Mesendoderm (in vitro differentiated cells): ENCODE measurements around the gene MYZAP.

Experiments used
- DNase-seq: peaks from one replicate; pipeline ENCODE4 v3.0.0; 2013
- H2AK5ac ChIP-seq: 2 replicates; pipeline ENCODE4 v1.6.1; 2013; ENCODE audit warnings: low read length, inconsistent platforms
- H2BK120ac ChIP-seq: 2 replicates; pipeline ENCODE4 v1.6.1; 2013; ENCODE audit warnings: low read depth, mild to moderate bottlenecking, low read length, moderate library complexity, mixed read lengths
- H2BK15ac ChIP-seq: replicated peaks from 2 replicates; pipeline ENCODE4 v1.6.1; 2013; ENCODE audit warnings: low read depth, mild to moderate bottlenecking, moderate library complexity
- H2BK5ac ChIP-seq: 2 replicates; pipeline ENCODE4 v1.6.1; 2013; ENCODE audit warnings: low read length, inconsistent platforms
- H3K18ac ChIP-seq: 2 replicates; pipeline ENCODE4 v1.6.1; 2013; ENCODE audit warnings: mild to moderate bottlenecking, low read length, mixed read lengths
- H3K23ac ChIP-seq: one replicate; pipeline ENCODE4 v1.6.1; 2013; ENCODE audit warnings: low read length
- H3K27ac ChIP-seq: 2 replicates; pipeline ENCODE4 v1.5.1; 2013; ENCODE audit warnings: low read depth, mild to moderate bottlenecking, inconsistent platforms, low read length, moderate library complexity
- H3K27me3 ChIP-seq: 2 replicates; pipeline ENCODE4 v1.6.1; 2013; ENCODE audit warnings: low read length, control low read depth, mild to moderate bottlenecking, inconsistent platforms; ENCODE audit not compliant: insufficient read depth, poor library complexity
- H3K36me3 ChIP-seq: 2 replicates; pipeline ENCODE4 v1.6.1; 2013; ENCODE audit warnings: low read length, inconsistent platforms; ENCODE audit not compliant: control insufficient read depth, insufficient read depth
- H3K4ac ChIP-seq: one replicate; pipeline ENCODE4 v1.6.1; 2013; ENCODE audit warnings: low read depth, mild to moderate bottlenecking, low read length, moderate library complexity
- H3K4me1 ChIP-seq: 2 replicates; pipeline ENCODE4 v1.6.1; 2013; ENCODE audit warnings: low read depth, low read length, inconsistent platforms; ENCODE audit not compliant: control insufficient read depth
- H3K4me2 ChIP-seq: 2 replicates; pipeline ENCODE4 v1.6.1; 2013; ENCODE audit warnings: low read length
- H3K4me3 ChIP-seq: 2 replicates; pipeline ENCODE4 v1.5.1; 2013; ENCODE audit warnings: mild to moderate bottlenecking, low read length
- H3K56ac ChIP-seq: one replicate; pipeline ENCODE4 v1.6.1; 2013; ENCODE audit warnings: low read length
- H3K79me1 ChIP-seq: 2 replicates; pipeline ENCODE4 v1.6.1; 2013; ENCODE audit warnings: low read length, inconsistent platforms
- H3K79me2 ChIP-seq: 2 replicates; pipeline ENCODE4 v1.6.1; 2013; ENCODE audit warnings: mild to moderate bottlenecking, low read length; ENCODE audit not compliant: control insufficient read depth, insufficient read depth
- H3K9ac ChIP-seq: 2 replicates; pipeline ENCODE4 v1.6.1; 2013; ENCODE audit warnings: low read length, inconsistent platforms
- H4K5ac ChIP-seq: one replicate; pipeline ENCODE4 v1.6.1; 2013; ENCODE audit warnings: low read length
- H4K8ac ChIP-seq: one replicate; pipeline ENCODE4 v1.6.1; 2013; ENCODE audit warnings: low read depth, mild to moderate bottlenecking, control low read depth, low read length, moderate library complexity
- WGBS: extraction: QIAGEN DNeasy Blood & Tissue Kit; methylation state at CpG from one replicate; pipeline ENCODE4 v1.1.7; 2013; ENCODE audit warnings: low lambda C conversion rate, missing lambda C conversion rate; ENCODE audit not compliant: insufficient coverage; ENCODE audit errors: extremely low coverage; 5-methylcytosine and 5-hydroxymethylcytosine counted together

The MYZAP gene

GRCh38 chr15:57599296-57599810, 7.6 kb downstream of the MYZAP start:
- Histone ChIP-seq H3K27ac (no peak overlapping the region), H3K4ac (no peak overlapping the region)
- DNase-seq, result no peak

GRCh38 chr15:57600197-57600596, 8.5 kb downstream of the MYZAP start:
- no peak overlapping the region for H2BK120ac ChIP-seq
- no peaks in the 10 kb centered on the region for H3K4me1 ChIP-seq
- H4K8ac ChIP-seq, result no peak overlapping the region
- H3K27ac ChIP-seq, result no peak overlapping the region
- H3K27me3 ChIP-seq, result no peaks in the 10 kb centered on the region
- no peak overlapping the region for H2BK15ac ChIP-seq
- no peak overlapping the region for H3K18ac ChIP-seq
- no peak overlapping the region for H2BK5ac ChIP-seq
- no peaks in the 10 kb centered on the region for H3K36me3 ChIP-seq
- H3K56ac ChIP-seq, result no peak overlapping the region
- no peaks in the 10 kb centered on the region for H3K79me2 ChIP-seq
- no peak for DNase-seq
- no peak overlapping the region for H4K5ac ChIP-seq
- no peak overlapping the region for H3K4me2 ChIP-seq
- no peak overlapping the region for H2AK5ac ChIP-seq
- H3K9ac ChIP-seq, result no peak overlapping the region
- H3K79me1 ChIP-seq, result no peaks in the 10 kb centered on the region
- H3K23ac ChIP-seq, result no peak overlapping the region
- H3K4ac ChIP-seq, result no peak overlapping the region
- H3K4me3 ChIP-seq, result no peak overlapping the region
- no CpG with 5 or more reads among the region's 1 CpG for WGBS

More at GRCh38 chr15:57599296-57599810, 7.6 kb downstream of the MYZAP start:
- H3K4me2 ChIP-seq, result no peak overlapping the region
- WGBS, result no CpG with 5 or more reads among the region's 10 CpGs
- no peaks in the 10 kb centered on the region for H3K27me3 ChIP-seq
- H3K36me3 ChIP-seq, result no peaks in the 10 kb centered on the region
- no peaks in the 10 kb centered on the region for H3K79me2 ChIP-seq
- no peak overlapping the region for H4K5ac ChIP-seq
- H3K18ac ChIP-seq, result no peak overlapping the region
- H3K79me1 ChIP-seq, result no peaks in the 10 kb centered on the region
- no peak overlapping the region for H2AK5ac ChIP-seq
- no peak overlapping the region for H3K56ac ChIP-seq
- no peak overlapping the region for H2BK15ac ChIP-seq
- H3K4me3 ChIP-seq, result no peak overlapping the region
- H3K4me1 ChIP-seq, result no peaks in the 10 kb centered on the region
- no peak overlapping the region for H3K9ac ChIP-seq
- H2BK5ac ChIP-seq, result no peak overlapping the region
- no peak overlapping the region for H4K8ac ChIP-seq
- H3K23ac ChIP-seq, result no peak overlapping the region
- no peak overlapping the region for H2BK120ac ChIP-seq

GRCh38 chr15:57604507-57604906, 12.8 kb downstream of the MYZAP start:
- Histone ChIP-seq H3K56ac (no peak overlapping the region), H3K4me1 (no peaks in the 10 kb centered on the region), H3K9ac (no peak overlapping the region), H3K18ac (no peak overlapping the region), H4K5ac (no peak overlapping the region), H2BK15ac (no peak overlapping the region), H2AK5ac (no peak overlapping the region), H3K27me3 (no peaks in the 10 kb centered on the region), H2BK120ac (no peak overlapping the region), H3K79me2 (no peaks in the 10 kb centered on the region), H2BK5ac (no peak overlapping the region), H3K4me3 (no peak overlapping the region), H3K4ac (no peak overlapping the region), H3K79me1 (no peaks in the 10 kb centered on the region), H4K8ac (no peak overlapping the region), H3K27ac (no peak overlapping the region), H3K4me2 (no peak overlapping the region), H3K36me3 (no peaks in the 10 kb centered on the region), H3K23ac (no peak overlapping the region)
- no peak for DNase-seq
- WGBS, result no CpG with 5 or more reads among the region's 10 CpGs

GRCh38 chr15:57605491-57605890, 13.8 kb downstream of the MYZAP start:
- H3K4me1 ChIP-seq, result no peaks in the 10 kb centered on the region
- no peak overlapping the region for H3K4me2 ChIP-seq
- no peak overlapping the region for H3K4ac ChIP-seq
- no peaks in the 10 kb centered on the region for H3K79me1 ChIP-seq
- H3K36me3 ChIP-seq, result no peaks in the 10 kb centered on the region
- H3K9ac ChIP-seq, result no peak overlapping the region
- no peak overlapping the region for H3K18ac ChIP-seq
- no peak overlapping the region for H2BK5ac ChIP-seq
- no peak overlapping the region for H4K5ac ChIP-seq
- no peak overlapping the region for H3K56ac ChIP-seq
- no peak overlapping the region for H3K27ac ChIP-seq
- H3K23ac ChIP-seq, result no peak overlapping the region
- H2BK15ac ChIP-seq, result no peak overlapping the region
- no CpG with 5 or more reads among the region's 1 CpG for WGBS
- H3K27me3 ChIP-seq, result no peaks in the 10 kb centered on the region
- no peaks in the 10 kb centered on the region for H3K79me2 ChIP-seq
- no peak overlapping the region for H2AK5ac ChIP-seq
- no peak overlapping the region for H3K4me3 ChIP-seq
- no peak for DNase-seq
- H2BK120ac ChIP-seq, result no peak overlapping the region
- no peak overlapping the region for H4K8ac ChIP-seq

- no peak overlapping the region for H3K9ac ChIP-seq
- no peaks in the 10 kb centered on the region for H3K36me3 ChIP-seq
- no peak overlapping the region for H3K4me3 ChIP-seq
- no peak overlapping the region for H4K8ac ChIP-seq
- H2BK5ac ChIP-seq, result no peak overlapping the region
- H3K27ac ChIP-seq, result no peak overlapping the region
- WGBS, result no CpG with 5 or more reads among the region's 2 CpGs
- no peaks in the 10 kb centered on the region for H3K79me1 ChIP-seq
- no peak overlapping the region for H2BK120ac ChIP-seq
- no peak overlapping the region for H3K23ac ChIP-seq
- H2BK15ac ChIP-seq, result no peak overlapping the region
- no peak overlapping the region for H3K4me2 ChIP-seq
- no peak overlapping the region for H4K5ac ChIP-seq
- no peak for DNase-seq
- H3K79me2 ChIP-seq, result no peaks in the 10 kb centered on the region
- no peak overlapping the region for H3K56ac ChIP-seq
- H3K4me1 ChIP-seq, result no peaks in the 10 kb centered on the region
- no peak overlapping the region for H3K4ac ChIP-seq
- H3K18ac ChIP-seq, result no peak overlapping the region
- H2AK5ac ChIP-seq, result no peak overlapping the region
- no peaks in the 10 kb centered on the region for H3K27me3 ChIP-seq
Observed at GRCh38 chr15:57606048-57606447, 14.3 kb downstream of the MYZAP start.

- no peaks in the 10 kb centered on the region for H3K4me1 ChIP-seq
- H2BK120ac ChIP-seq, result no peak overlapping the region
- no peak for DNase-seq
- H3K79me2 ChIP-seq, result no peaks in the 10 kb centered on the region
- no peaks in the 10 kb centered on the region for H3K27me3 ChIP-seq
- no peak overlapping the region for H2BK5ac ChIP-seq
- H3K79me1 ChIP-seq, result no peaks in the 10 kb centered on the region
- H3K4ac ChIP-seq, result no peak overlapping the region
- H3K56ac ChIP-seq, result no peak overlapping the region
- H4K5ac ChIP-seq, result no peak overlapping the region
- no peak overlapping the region for H4K8ac ChIP-seq
- no peaks in the 10 kb centered on the region for H3K36me3 ChIP-seq
- H3K18ac ChIP-seq, result no peak overlapping the region
- no peak overlapping the region for H3K4me3 ChIP-seq
- H3K27ac ChIP-seq, result no peak overlapping the region
- H3K9ac ChIP-seq, result no peak overlapping the region
- no peak overlapping the region for H2BK15ac ChIP-seq
- H3K23ac ChIP-seq, result no peak overlapping the region
- no peak overlapping the region for H3K4me2 ChIP-seq
- H2AK5ac ChIP-seq, result no peak overlapping the region
- WGBS, result no CpG with 5 or more reads among the region's 1 CpG
Observed at GRCh38 chr15:57606816-57607215, 15.1 kb downstream of the MYZAP start.
